Measurements from ENCODE around the gene TKTL1. TPM values are rescaled to one million over a fixed set of nuclear protein-coding genes. Genes with fewer than 3 reads are reported as not detected.
A peak's percentile ranks its signal among the peaks of the same experiment; 100 is the strongest.
"Not testable (repeated sequence)": the region's sequence is repeated elsewhere in the genome, so short reads cannot be mapped to it uniquely, and the experiment has no call there.

The TKTL1 gene
- total RNA-seq (1 to 10 TPM; 1.7 to 2.3 TPM), total RNA-seq (0 to 4.3 (median 0.51) reads per million in 172 experiments)
- polyA plus RNA-seq (2013, experiment 1 of 2) = 6.4 TPM
- polyA plus RNA-seq (2013, experiment 2 of 2) = 7.0 TPM

GRCh38 chrX:154295664-154296310, at the start of gene TKTL1:
TKTL1 (plus strand) TSS chrX:154295795; CDS start chrX:154295860, 65 bp downstream.
- DNase-seq (no peak), ATAC-seq (ENCODE audit: poor library complexity) (no peak)
- ChIA-PET POLR2A (no interaction called here), CTCF (no interaction called here)
- Histone ChIP-seq H3K4me3 (ENCODE audit: low read length) (no peak within 1 kb of the TSS), H3K27ac (ENCODE audit: low read depth in 1 of 2, low read length in 2 of 2) (no peak within 1 kb of the TSS), H3K27me3 (ENCODE audit: control insufficient read depth in 1 of 2, insufficient read depth in 2 of 2, low read length in 2 of 2) (no peaks in the 10 kb centered on the region), H3K9me3 (ENCODE audit: control insufficient read depth in 1 of 2, insufficient read depth in 1 of 2, low read length in 2 of 2) (no peaks in the 10 kb centered on the region), H3K36me3 (ENCODE audit: insufficient read depth, low read length) (no peaks in the 10 kb centered on the region), H3K4me1 (ENCODE audit: insufficient read depth, low read length) (peaks cover 3% of the 10 kb centered on the region)
- H3K27ac Mint-ChIP-seq = no peak within 1 kb of the TSS
- no peak within 1 kb of the TSS for H3K4me3 Mint-ChIP-seq
- no peaks in the 10 kb centered on the region for H3K9me3 Mint-ChIP-seq
- no peaks in the 10 kb centered on the region for H3K27me3 Mint-ChIP-seq
- intact Hi-C loops (cut with DNase I, micrococcal nuclease) = no loop called here
- no peaks in the 10 kb centered on the region for H3K4me1 Mint-ChIP-seq (ENCODE audit: low read depth)
- no peak for TF ChIP-seq CTCF (IDR thresholded peaks at IDR 0.05)
- no peaks in the 10 kb centered on the region for H3K36me3 Mint-ChIP-seq (ENCODE audit: low read depth)

- not testable (repeated sequence) for H3K4me3 Mint-ChIP-seq
These were observed 48.1 kb upstream of the TKTL1 start for GRCh38 chrX:154247377-154248045.

GRCh38 chrX:154248076-154248475, 47.5 kb upstream of the TKTL1 start:
- H3K4me1 ChIP-seq (ENCODE audit: insufficient read depth, low read length); H3K27me3 ChIP-seq (ENCODE audit: control insufficient read depth in 1 of 2, insufficient read depth in 2 of 2, low read length in 2 of 2); H3K36me3 Mint-ChIP-seq (ENCODE audit: low read depth); CTCF ChIA-PET; H3K27ac Mint-ChIP-seq; H3K27ac ChIP-seq (ENCODE audit: low read depth in 1 of 2, low read length in 2 of 2); H3K4me1 Mint-ChIP-seq (ENCODE audit: low read depth); ATAC-seq (ENCODE audit: poor library complexity); POLR2A ChIA-PET; H3K27me3 Mint-ChIP-seq; H3K9me3 Mint-ChIP-seq; intact Hi-C loops (cut with DNase I, micrococcal nuclease); H3K9me3 ChIP-seq (ENCODE audit: control insufficient read depth in 1 of 2, insufficient read depth in 1 of 2, low read length in 2 of 2); H3K36me3 ChIP-seq (ENCODE audit: insufficient read depth, low read length); H3K4me3 Mint-ChIP-seq; H3K4me3 ChIP-seq (ENCODE audit: low read length); DNase-seq: not testable (repeated sequence)

More at GRCh38 chrX:154247377-154248045, 48.1 kb upstream of the TKTL1 start:
- ATAC-seq (ENCODE audit: poor library complexity) = peak; percentile 93
- H3K9me3 Mint-ChIP-seq; POLR2A ChIA-PET; H3K36me3 ChIP-seq (ENCODE audit: insufficient read depth, low read length); H3K36me3 Mint-ChIP-seq (ENCODE audit: low read depth); H3K4me1 ChIP-seq (ENCODE audit: insufficient read depth, low read length); H3K27ac ChIP-seq (ENCODE audit: low read depth in 1 of 2, low read length in 2 of 2); H3K9me3 ChIP-seq (ENCODE audit: control insufficient read depth in 1 of 2, insufficient read depth in 1 of 2, low read length in 2 of 2); H3K27me3 ChIP-seq (ENCODE audit: control insufficient read depth in 1 of 2, insufficient read depth in 2 of 2, low read length in 2 of 2); CTCF ChIA-PET; H3K27me3 Mint-ChIP-seq; H3K4me1 Mint-ChIP-seq (ENCODE audit: low read depth); H3K4me3 ChIP-seq (ENCODE audit: low read length); intact Hi-C loops (cut with DNase I, micrococcal nuclease); H3K27ac Mint-ChIP-seq; DNase-seq: not testable (repeated sequence)

- H3K27ac ChIP-seq (ENCODE audit: low read depth in 1 of 2, low read length in 2 of 2); CTCF ChIA-PET; H3K9me3 Mint-ChIP-seq; DNase-seq; H3K4me3 ChIP-seq (ENCODE audit: low read length); intact Hi-C loops (cut with DNase I, micrococcal nuclease); POLR2A ChIA-PET; H3K27me3 ChIP-seq (ENCODE audit: control insufficient read depth in 1 of 2, insufficient read depth in 2 of 2, low read length in 2 of 2); H3K36me3 ChIP-seq (ENCODE audit: insufficient read depth, low read length); H3K4me3 Mint-ChIP-seq; H3K4me1 Mint-ChIP-seq (ENCODE audit: low read depth); H3K27me3 Mint-ChIP-seq; H3K4me1 ChIP-seq (ENCODE audit: insufficient read depth, low read length); H3K27ac Mint-ChIP-seq; H3K9me3 ChIP-seq (ENCODE audit: control insufficient read depth in 1 of 2, insufficient read depth in 1 of 2, low read length in 2 of 2); ATAC-seq (ENCODE audit: poor library complexity); H3K36me3 Mint-ChIP-seq (ENCODE audit: low read depth): not testable (repeated sequence)
These were observed 38.3 kb upstream of the TKTL1 start, which contains the start of gene OPN1MW3 for GRCh38 chrX:154257282-154257681. OPN1MW3 (plus strand) TSS chrX:154257582; CDS start chrX:154257620, 38 bp downstream.

GRCh38 chrX:154258711-154259110, 36.9 kb upstream of the TKTL1 start:
- H3K27me3 ChIP-seq (ENCODE audit: control insufficient read depth in 1 of 2, insufficient read depth in 2 of 2, low read length in 2 of 2); H3K4me3 ChIP-seq (ENCODE audit: low read length); H3K36me3 ChIP-seq (ENCODE audit: insufficient read depth, low read length); H3K36me3 Mint-ChIP-seq (ENCODE audit: low read depth); H3K27me3 Mint-ChIP-seq; H3K4me1 Mint-ChIP-seq (ENCODE audit: low read depth); H3K9me3 Mint-ChIP-seq; H3K27ac ChIP-seq (ENCODE audit: low read depth in 1 of 2, low read length in 2 of 2); POLR2A ChIA-PET; H3K27ac Mint-ChIP-seq; H3K9me3 ChIP-seq (ENCODE audit: control insufficient read depth in 1 of 2, insufficient read depth in 1 of 2, low read length in 2 of 2); H3K4me1 ChIP-seq (ENCODE audit: insufficient read depth, low read length); H3K4me3 Mint-ChIP-seq; CTCF ChIA-PET; intact Hi-C loops (cut with DNase I, micrococcal nuclease); ATAC-seq (ENCODE audit: poor library complexity); DNase-seq: not testable (repeated sequence)

GRCh38 chrX:154263072-154263471, 32.5 kb upstream of the TKTL1 start:
- H3K27ac ChIP-seq (ENCODE audit: low read depth in 1 of 2, low read length in 2 of 2); intact Hi-C loops (cut with DNase I, micrococcal nuclease); H3K27me3 ChIP-seq (ENCODE audit: control insufficient read depth in 1 of 2, insufficient read depth in 2 of 2, low read length in 2 of 2); POLR2A ChIA-PET; CTCF ChIA-PET; H3K27me3 Mint-ChIP-seq; H3K9me3 ChIP-seq (ENCODE audit: control insufficient read depth in 1 of 2, insufficient read depth in 1 of 2, low read length in 2 of 2); H3K36me3 ChIP-seq (ENCODE audit: insufficient read depth, low read length); H3K4me3 Mint-ChIP-seq; H3K4me3 ChIP-seq (ENCODE audit: low read length); H3K4me1 ChIP-seq (ENCODE audit: insufficient read depth, low read length); H3K36me3 Mint-ChIP-seq (ENCODE audit: low read depth); H3K9me3 Mint-ChIP-seq; H3K27ac Mint-ChIP-seq; ATAC-seq (ENCODE audit: poor library complexity); H3K4me1 Mint-ChIP-seq (ENCODE audit: low read depth); DNase-seq: not testable (repeated sequence)
